OCI-LY3 (cell line): ENCODE measurements around the gene OR8D4.

Experiments
- H2AFZ ChIP-seq: fragments of 200-600, 300-600 bp; shearing (Covaris generic); 2 replicates; pipeline ENCODE4 v1.6.0; 2014; ENCODE audit warnings: antibody characterized with exemption, low read depth, low read length
- H3K27ac ChIP-seq: fragments of 200-600, 300-600 bp; sonication (generic); 2 replicates; pipeline ENCODE4 v1.5.1; 2014; ENCODE audit warnings: mild to moderate bottlenecking, low read length, moderate library complexity, mixed read lengths
- H3K27me3 ChIP-seq: fragments of 200-600, 300-600 bp; sonication (generic); 2 replicates; pipeline ENCODE4 v1.6.1; 2014; ENCODE audit warnings: low read depth, low read length, mixed read lengths
- H3K36me3 ChIP-seq: fragments of 200-600, 300-600 bp; sonication (generic); replicated peaks from 2 replicates; pipeline ENCODE3; 2014; ENCODE audit warnings: low read depth, low read length, mixed read lengths
- H3K4me1 ChIP-seq: fragments of 300-600, 200-600 bp; sonication (generic); 2 replicates; pipeline ENCODE4 v1.6.1; 2014; ENCODE audit warnings: low read length, mixed read lengths
- H3K4me2 ChIP-seq: fragments of 200-600, 300-600 bp; sonication (generic); 2 replicates; pipeline ENCODE4 v1.6.1; 2014; ENCODE audit warnings: low read length, mixed read lengths
- H3K4me3 ChIP-seq: fragments of 300-600, 200-600 bp; sonication (generic); 2 replicates; pipeline ENCODE4 v1.5.1; 2014; ENCODE audit warnings: antibody characterized with exemption, mild to moderate bottlenecking, low read length, moderate library complexity
- H3K79me2 ChIP-seq: fragments of 300-600, 200-600 bp; shearing (Covaris generic); 2 replicates; pipeline ENCODE4 v1.6.1; 2014; ENCODE audit warnings: mild to moderate bottlenecking, low read length, mixed read lengths
- H3K9ac ChIP-seq: fragments of 300-600, 200-600 bp; shearing (Covaris generic); 2 replicates; pipeline ENCODE4 v1.6.0; 2014; ENCODE audit warnings: mild to moderate bottlenecking, low read length, moderate library complexity
- H3K9me3 ChIP-seq: fragments of 200-600, 300-600 bp; shearing (Covaris generic); 2 replicates; pipeline ENCODE4 v1.6.1; 2014; ENCODE audit warnings: low read length, mixed read lengths; ENCODE audit not compliant: insufficient read depth
- H4K20me1 ChIP-seq: fragments of 200-600, 300-600 bp; sonication (generic); 2 replicates; pipeline ENCODE4 v1.6.1; 2016; ENCODE audit warnings: low read length, mixed read lengths; ENCODE audit not compliant: insufficient read depth
- CTCF ChIP-seq: fragments of 200-600, 300-600 bp; sonication (generic); IDR thresholded peaks from 2 replicates; pipeline ENCODE4 v1.5.1; 2014; ENCODE audit warnings: antibody characterized with exemption, low read length, low read depth
- EZH2phosphoT487 ChIP-seq: fragments of 200-600 bp; shearing (Covaris generic); IDR thresholded peaks from 2 replicates; pipeline ENCODE4 v1.6.1; 2018; ENCODE audit warnings: antibody characterized with exemption, mixed run types, low read depth

The OR8D4 gene

DNA sequence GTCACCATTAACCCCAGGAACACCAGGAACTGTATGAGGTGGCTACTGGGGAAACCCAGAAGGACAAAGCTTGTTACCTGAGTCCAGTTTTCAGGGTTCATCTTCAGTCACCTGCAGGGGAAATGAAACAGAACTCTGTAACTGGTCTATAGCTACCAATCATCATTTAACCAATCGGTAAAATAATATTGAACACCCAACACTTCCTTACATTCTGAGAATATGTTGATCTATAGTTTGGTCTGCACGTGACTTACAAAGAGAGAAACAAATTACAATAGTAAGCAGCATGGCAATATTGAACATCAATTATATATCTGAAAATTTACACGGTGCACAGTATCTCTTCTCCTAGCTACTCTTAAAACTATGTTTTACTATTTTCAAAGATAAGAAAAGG is 41.8 kb downstream of the OR8D4 start, which contains the start of gene OR6T1:
Gene OR6T1, minus strand, starts transcription at position 101 of the 400 bp plus-strand sequence. Its CDS starts 0 bp downstream, at position 101.
- no peak for TF ChIP-seq EZH2phosphoT487
- TF ChIP-seq CTCF, result no peak
- Histone ChIP-seq H3K36me3 (no peaks in the 10 kb centered on the region), H3K9me3 (no peaks in the 10 kb centered on the region), H2AFZ (no peak within 1 kb of the TSS), H3K27me3 (no peaks in the 10 kb centered on the region), H3K79me2 (no peaks in the 10 kb centered on the region), H4K20me1 (no peaks in the 10 kb centered on the region), H3K4me3 (no peak within 1 kb of the TSS), H3K27ac (no peak within 1 kb of the TSS), H3K4me2 (no peak within 1 kb of the TSS), H3K4me1 (no peaks in the 10 kb centered on the region), H3K9ac (no peak within 1 kb of the TSS)

DNA sequence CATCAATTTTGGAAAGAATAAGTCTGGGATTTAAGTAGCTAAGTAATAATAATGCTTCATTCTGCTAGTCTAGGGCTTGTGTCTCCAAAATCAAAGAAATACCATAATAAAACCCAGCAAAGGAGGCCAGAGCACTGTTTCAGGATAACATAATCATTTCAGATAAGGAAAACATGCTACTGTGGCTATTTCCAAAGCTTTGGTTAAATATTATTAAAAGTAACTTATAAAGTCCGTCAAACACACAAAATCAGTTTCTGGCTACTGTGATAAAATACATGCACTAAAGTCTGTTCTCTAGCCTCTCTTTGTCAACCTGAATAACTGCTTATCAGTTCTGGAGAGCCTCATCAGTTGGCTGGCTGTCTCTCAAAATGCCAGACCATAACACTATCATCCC is 43.2 kb downstream of the OR8D4 start:
- no peaks in the 10 kb centered on the region for H3K27me3 ChIP-seq
- TF ChIP-seq CTCF (no peak), EZH2phosphoT487 (no peak)
- no peak overlapping the region for H3K4me3 ChIP-seq
- no peaks in the 10 kb centered on the region for H3K79me2 ChIP-seq
- H3K9ac ChIP-seq, result no peak overlapping the region
- H3K36me3 ChIP-seq, result no peaks in the 10 kb centered on the region
- H3K4me2 ChIP-seq, result no peak overlapping the region
- no peaks in the 10 kb centered on the region for H3K4me1 ChIP-seq
- H3K9me3 ChIP-seq, result no peaks in the 10 kb centered on the region
- no peaks in the 10 kb centered on the region for H4K20me1 ChIP-seq
- H2AFZ ChIP-seq, result no peak overlapping the region
- H3K27ac ChIP-seq, result no peak overlapping the region

DNA sequence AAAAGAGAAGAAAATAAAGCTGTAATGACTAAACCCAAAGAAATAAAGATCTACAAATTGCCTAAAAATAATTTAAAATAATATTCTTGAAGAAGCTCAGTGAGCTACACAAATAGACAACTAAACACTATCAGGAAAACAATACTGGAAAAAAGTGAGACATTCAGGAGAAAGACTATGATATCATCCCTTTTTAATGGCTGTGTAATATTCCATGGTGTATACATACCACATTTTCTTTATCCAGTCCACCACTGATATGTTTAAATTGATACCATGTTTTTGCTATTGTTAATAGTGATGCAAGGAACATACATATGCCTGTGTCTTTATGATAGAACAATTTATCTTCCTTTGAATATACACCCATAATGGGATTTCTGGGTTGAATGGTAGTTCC is 54.8 kb downstream of the OR8D4 start:
- no peak for TF ChIP-seq CTCF
- no peaks in the 10 kb centered on the region for H3K36me3 ChIP-seq
- no peak overlapping the region for H2AFZ ChIP-seq
- no peak overlapping the region for H3K27ac ChIP-seq
- H3K4me1 ChIP-seq, result no peaks in the 10 kb centered on the region
- no peaks in the 10 kb centered on the region for H3K27me3 ChIP-seq
- H3K4me2 ChIP-seq, result no peak overlapping the region
- no peaks in the 10 kb centered on the region for H4K20me1 ChIP-seq
- H3K4me3 ChIP-seq, result no peak overlapping the region
- no peaks in the 10 kb centered on the region for H3K9me3 ChIP-seq
- no peaks in the 10 kb centered on the region for H3K79me2 ChIP-seq
- no peak overlapping the region for H3K9ac ChIP-seq
